DMS114 treated with DMSO at 0.1 percent for 48 hours (cell line): ENCODE results near the gene OXTR.
"Not testable (repeated sequence)": the region's sequence is repeated elsewhere in the genome, so short reads cannot be mapped to it uniquely, and the experiment has no call there.

Experiments used
- DNase-seq: peaks from one replicate; lab custom pipeline; 2025; ENCODE audit not compliant: unreplicated experiment; lab: John Stamatoyannopoulos, UW

The OXTR gene

DNA sequence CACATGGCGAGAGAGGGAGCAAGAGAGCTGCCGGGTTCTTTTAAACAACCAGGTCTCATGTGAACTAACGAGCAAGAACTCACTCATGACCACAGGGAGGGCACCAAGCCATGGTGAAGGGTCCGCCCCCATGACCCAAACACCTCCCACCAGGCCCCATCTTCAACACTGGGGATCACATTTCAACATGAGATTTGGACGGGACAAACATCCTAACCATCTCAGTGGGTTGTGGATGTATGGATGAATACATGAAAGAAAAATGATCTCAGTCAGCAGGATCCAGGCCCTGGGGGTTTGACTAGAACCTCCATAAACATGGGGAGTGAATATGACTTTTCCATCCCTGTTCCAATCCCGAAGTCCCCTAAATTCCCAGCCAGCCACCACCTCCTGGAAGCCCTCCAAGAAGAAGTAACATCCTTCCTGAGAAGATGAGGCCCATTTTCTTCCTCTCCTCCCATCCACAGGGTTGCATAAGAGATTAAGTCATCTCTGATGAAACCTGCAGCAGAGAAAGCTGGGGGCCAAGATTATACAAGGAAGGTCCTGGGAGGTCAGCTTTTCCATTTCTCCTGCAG lies 26.3 kb downstream of the OXTR start:
- DNase-seq, result no peak

DNA sequence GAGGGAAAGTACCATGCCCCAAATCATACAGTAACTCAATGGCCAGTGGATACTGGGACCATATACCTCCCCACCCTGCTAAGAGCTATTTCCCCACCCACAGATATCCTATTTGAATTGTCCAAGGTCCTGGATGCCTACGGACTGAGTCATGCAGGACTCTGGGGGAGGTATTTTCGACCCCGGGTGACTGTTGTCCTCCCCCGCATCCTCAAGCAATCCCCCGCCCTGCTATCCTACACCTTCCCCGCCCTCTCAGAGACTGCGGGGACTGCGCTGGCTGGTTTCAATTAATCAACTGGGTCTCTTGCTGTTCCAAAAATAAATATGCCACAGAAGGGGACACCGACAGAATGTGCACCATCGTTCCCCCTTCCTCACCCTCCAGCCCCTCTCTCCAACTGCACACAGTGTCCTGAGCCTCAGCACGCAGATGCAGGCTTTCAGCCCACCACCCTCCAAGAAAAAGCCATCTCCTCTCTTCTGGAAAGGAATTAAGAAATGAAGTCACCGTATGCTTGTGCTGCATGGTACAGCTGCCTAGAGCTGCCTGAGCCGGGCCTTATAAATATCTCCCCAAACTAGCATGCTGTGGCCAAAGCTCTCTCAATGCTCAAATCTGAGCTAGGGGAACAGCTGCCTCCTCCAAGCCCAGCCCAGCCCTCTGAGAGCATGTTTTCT lies 27.7 kb downstream of the OXTR start:
- DNase-seq, result no peak

DNA sequence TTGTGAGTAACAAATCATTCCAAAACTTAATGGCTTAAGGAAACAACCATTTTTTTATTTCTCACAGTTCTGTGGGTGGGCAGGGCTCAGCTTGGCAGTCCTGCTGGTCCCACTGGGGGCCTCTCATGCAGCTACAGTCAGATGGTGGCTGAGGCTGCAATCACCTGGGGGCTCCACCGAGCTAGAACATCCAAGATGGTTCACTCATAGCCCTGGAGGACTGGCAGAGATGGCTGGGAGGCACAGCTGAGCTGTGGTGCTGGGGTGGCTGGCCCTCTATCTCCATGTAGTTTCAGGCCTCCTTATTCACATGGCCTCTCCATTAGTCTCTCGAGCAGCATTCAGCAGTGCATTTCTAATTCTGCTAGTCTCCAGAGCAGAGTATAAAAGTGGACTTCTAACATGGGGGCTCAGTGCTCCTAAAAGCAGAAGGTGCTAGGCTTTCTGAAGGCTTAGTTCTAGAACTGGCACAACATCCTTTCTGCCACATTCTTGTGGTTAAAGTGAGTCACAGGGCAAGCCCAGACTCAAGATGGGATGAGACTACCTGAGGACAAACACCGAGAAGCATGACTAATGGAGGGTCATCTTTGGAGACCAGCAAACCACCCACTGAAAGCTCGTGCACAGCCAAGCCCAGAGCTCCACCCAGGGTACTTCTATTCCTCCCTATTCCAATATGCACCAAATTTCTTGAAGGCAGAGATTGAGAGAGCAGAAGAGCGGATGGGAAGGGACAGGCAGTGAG lies 29.5 kb downstream of the OXTR start:
- no peak for DNase-seq

DNA sequence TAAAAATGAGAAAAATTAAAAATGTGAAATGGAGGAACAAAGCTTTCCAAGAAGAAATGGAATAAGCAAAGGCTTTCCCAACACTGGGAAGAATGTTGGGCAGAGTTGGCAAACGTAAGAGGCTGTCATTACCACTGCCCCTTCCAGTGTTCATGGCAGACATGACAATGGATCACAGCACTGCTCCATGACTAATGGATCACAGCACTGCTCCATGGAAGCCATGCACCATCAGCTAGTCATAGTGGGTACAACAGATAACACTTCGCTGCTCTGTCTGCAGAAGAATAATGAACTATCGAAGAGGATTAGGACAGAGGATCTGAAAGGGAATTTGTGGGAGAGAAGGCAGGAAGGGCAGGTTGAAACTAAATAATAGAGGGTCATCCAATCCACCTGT lies 30.8 kb downstream of the OXTR start:
- no peak for DNase-seq

DNA sequence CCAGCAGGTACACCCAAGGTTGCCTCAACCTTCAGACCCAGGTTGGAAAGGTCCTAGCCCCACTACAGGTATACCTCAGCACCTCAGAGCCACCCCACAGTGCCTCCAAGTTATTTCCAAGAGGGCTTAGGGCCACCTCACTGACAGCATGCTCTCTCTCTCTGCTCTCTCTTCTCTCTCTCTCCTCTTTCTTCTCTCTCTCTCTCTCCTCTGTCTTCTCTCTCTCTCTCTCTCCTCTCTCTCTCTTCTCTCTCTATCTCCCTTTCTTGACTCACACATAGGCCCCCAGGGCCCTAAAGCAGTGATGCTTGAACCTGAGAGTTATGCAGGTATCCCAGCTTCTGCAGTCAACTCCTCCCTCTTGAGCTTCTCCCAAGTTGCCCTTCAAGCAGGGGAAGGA lies 31.6 kb downstream of the OXTR start:
- no peak for DNase-seq

DNA sequence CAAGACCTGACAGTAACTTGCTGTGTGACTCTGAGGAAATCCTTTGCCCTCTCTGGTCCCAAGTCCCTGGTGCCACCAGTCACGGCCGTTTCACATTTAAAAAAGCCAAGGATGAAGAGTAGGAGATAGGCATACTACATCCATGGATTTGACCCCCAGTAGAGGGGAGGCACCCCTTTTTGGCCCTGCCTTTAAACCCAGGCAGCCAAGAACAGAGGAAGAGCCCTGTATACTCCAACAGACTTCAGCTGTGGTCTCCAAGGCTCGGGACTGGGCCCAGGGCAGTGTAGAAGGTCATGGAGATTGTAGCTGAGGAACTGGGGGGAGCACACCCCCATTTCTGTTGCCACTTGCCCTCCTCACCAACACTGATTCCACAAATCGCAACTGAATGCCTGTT lies 32.1 kb downstream of the OXTR start:
- no peak for DNase-seq

DNA sequence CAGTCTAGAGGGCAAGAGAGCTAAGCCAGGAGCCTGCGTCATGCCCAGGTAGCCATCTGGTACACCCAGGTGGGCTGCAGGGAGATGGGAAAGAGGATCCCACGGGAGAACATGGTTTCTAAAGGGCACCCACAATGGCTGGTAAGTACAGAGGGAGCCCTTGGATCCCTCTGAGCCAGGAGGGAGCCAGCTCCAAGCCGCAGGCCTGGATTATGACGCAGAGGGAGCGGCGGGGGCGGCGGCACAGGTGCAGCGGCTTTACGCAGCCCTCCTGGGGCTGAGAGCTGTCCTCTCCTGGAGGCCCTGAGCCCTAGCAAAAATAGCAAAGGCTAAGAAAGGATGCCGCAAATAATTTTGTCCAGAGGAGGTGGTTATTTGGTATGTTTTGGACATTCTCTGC lies 33.0 kb downstream of the OXTR start:
- no peak for DNase-seq

DNA sequence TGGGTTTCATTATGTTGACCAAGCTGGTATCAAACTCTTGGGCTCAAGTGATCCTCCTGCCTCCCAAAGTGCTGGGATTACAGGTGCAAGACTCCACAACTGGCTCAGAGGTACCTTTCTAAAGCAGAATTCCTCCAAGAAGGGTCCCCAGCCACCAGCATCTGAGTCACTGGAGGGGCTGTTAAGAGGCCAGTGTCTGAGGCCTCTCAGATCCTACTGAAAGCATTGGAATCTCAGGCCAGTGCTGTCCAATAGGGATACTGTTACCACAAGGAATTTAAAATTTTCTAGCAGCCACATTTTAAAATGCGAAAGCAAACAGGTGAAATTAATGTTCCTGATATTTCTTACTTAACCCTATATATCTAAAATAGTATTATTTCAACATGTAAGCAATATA lies 34.5 kb downstream of the OXTR start:
- no peak for DNase-seq

DNA sequence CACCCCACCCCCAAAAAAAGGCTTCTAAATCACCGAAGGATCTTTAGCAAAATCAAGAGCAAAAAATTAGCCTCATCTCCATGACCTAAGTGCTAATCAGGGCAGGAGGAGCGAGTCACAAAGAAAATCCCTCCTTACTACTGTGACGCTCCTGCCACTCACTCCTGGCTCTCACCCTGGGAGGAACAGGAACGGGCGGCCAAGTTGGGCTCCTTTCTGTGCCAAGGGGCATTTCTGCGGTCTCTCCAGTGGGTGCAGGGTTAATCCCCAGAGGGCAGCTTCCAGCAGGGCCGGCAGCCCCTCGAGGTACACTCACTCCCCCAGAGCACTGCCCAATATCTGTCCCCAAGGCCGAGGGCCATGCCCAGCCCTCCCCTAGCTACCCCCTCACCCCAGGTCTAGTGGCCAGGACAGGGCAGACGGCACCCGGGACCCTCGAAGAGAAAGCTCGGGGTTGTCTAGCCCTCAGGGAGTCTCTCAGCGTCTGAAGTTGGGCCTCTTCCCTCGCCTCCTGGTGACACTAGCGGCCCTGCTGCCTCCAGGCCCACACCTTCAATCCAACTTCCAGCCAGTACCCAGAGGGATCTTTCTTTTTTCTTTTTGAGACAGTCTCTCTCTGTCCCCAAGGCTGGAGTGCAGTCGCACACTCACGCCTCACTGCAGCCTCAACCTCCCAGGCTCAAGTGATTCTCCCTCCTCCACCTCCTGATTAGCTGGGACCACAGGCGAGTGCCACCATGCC lies 35.1 kb downstream of the OXTR start:
- DNase-seq, result no peak

DNA sequence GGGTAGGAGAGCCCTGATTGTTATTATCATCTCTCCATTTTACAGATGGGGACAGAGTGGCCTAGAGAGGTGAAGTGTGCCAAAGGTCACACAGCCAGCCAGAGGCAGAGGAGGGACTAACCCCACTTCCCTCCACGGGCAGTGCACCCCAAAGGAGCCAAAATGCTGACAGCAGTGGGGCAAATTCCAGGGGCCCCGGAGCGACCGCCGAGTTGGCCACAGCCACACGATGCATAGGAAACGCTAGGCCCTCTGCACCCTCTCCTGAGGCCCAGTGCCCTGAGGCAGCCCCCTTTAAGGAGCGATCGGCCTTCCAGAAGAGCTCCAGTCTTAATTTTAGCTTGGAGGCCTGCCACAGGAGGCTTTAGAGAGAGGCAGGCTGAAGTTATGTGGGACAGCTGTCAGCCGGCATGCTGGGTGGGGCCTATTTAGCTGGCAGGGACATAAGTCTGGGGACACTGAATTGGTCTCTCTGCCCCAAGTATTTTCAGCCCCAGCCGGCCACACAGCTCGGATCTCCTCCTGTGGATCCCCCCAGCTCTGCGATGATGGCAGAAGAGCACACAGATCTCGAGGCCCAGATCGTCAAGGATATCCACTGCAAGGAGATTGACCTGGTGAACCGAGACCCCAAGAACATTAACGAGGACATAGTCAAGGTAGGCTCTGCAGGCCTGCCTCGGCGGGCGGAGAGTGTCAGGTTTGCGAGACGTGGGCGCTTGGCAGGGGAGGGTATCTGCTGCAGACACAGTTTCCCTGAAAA lies 35.9 kb downstream of the OXTR start, which contains the start of gene CAV3:
TSS of gene CAV3 (plus strand) at position 471 of the 763 bp plus-strand sequence. CDS start at position 546, 75 bp downstream.
- DNase-seq, result no peak

DNA sequence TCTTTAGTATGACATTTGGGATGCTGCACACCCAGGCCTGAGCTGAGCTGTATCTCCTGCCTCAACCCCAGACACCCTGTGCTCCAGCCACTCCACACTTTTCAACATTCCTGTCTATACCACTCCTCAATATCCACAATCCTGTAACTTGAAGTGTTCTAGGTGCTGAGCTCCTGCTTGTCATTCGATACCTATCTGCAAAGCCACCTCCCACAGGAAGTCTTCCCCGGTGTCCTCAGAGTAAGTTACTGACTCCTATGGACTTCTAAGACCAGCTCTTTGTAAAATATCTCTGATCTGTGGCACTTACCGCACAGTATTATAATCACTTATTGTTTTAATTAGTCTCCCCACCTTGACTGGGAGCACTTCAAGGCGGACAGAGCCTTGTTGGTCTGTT lies 37.0 kb downstream of the OXTR start:
- DNase-seq, result no peak

DNA sequence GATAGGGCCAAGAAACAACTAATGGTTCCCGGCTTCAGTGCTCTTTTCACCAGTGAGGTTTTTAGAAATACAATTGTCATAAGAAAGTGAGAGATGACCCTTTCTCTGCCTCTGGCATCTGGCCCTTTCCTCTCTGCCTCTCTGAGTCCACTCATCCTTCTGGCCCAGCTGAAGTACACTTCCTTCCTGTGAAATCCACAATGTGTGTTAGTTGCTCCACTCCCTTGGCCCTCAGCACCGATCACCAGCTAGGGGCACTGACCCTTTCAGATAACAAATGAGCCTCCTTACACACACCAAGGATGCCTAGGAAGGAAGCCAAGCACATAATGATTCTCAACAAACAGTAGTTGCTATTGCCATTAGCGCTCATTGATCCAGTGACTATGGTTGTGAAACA lies 38.8 kb downstream of the OXTR start:
- DNase-seq, result no peak

DNA sequence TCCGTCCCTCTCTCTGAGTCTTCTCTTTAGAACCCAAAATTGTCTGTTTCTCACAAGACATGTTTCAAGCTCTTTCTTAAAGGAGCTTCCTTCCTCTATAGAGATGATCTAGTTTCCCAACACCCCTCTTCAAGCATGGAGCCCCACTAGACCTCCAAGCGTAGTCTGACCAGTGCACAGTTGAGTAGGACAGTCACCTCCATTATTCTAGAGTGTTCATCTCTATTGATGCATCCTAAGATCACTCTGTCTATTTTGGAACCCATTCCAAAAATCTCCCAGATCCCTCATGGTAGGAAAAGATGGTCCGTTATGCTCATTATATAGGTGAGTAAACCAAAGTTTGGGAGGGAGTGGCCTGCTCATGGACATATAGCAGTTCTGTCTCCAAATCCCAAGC lies 39.9 kb downstream of the OXTR start:
- no peak for DNase-seq

DNA sequence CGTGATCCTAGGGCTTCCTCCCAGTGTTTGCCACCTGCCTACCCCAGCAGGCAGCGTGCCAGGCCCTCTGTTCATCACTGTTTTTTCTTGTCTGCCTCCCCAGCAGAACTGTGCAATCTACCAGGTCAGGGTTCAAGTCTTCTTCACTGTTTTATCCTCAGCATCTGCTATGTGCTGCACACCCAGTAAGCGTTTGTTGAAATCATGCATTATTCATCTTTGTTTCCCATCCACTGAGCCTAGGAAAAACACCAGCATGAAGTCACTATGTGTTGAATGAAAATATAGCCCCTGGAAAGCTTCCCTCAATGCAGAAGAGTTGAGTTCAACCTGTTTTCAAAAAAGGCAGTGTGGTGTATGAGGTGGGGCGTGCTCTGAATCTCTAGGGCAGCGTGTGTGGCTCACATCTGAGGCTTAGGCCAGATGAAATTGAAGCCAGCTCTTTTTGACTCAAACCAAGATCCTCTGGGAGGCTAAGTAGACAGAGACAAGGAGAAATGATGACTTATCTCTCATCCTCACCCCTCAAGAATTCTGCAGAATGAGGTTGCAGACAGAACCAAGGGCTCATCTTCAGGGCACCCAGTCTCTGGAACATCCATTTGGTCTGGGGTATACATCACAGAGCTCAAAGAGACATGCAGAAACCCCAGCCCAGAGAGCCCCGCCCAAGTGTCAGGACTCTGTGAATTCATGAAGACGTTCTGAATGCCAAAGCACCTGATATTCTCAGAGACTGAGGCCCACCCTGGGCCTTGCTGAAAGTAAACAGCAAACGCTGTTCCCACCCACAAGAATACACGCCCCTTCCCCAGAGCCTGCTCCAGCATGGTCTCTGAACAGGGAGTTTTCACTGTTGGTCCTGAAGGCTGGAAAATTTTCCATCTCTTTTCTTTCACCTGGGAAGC lies 41.6 kb downstream of the OXTR start:
- no peak for DNase-seq

DNA sequence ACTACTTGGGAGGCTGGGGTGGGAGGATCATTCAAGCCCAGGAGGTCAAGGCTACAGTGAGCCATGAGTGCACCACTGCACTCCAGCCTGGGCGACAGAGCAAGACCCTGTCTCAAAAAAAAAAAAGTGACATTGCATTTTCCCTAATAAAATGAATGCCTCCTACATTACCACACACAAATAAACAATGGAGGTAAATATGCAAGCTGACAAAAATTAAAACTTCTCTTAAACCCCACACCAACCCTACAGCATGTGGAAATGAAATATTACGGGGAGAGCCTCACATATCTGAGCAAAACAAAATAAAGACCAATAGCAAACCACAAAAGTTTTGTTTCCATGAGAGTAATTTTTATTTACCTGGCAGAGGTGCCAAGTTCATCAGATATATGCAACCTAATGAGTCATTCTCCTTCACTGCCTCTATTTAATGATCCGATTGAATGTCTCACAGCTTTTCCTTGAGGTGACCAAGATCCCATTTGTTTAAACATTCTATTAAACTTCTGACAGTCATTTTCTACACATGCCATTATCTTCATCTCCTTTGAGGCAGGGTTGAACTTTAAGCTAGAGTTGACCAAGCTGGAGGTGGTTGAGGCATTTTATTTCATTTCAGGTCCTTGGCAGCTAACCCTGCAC lies 45.2 kb downstream of the OXTR start:
- no peak for DNase-seq

DNA sequence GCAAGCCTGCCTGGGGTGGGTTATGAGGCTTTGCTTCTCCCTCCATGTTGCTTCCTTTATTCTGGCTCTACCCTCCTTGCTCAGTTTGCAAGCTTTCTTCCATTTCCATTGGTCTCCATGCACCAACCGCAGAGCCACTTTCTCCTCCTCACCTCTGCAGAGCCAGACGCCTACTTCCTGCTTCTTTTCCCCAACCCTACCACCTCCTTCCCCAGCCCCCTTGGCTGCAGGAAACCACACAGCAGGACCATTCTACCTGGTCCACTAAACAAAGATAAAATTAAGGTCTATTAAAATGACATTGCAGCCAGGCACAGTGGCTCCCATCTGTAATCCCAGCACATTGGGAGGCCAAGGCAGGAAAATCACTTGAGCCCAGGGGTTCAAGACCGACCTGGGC lies 45.8 kb downstream of the OXTR start:
- DNase-seq, result no peak

DNA sequence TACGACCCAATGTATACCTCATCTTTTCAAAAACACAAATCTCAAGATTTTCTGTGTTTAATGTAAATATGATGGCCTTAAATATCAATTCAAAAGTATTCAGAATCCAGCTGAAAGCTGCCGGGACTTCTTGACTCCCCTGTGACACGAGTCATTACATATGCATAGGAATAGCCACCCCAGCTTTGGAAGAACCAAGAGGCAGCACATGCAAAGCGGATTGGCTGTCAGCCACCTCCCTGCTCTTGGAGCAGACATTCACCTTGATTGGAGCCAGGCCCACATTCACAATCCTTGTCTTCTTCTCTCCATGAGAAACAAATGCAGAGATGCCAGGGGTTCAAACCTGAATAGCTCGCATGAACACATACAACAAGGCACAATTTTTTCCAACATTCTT lies 46.6 kb downstream of the OXTR start:
- DNase-seq, result no peak

DNA sequence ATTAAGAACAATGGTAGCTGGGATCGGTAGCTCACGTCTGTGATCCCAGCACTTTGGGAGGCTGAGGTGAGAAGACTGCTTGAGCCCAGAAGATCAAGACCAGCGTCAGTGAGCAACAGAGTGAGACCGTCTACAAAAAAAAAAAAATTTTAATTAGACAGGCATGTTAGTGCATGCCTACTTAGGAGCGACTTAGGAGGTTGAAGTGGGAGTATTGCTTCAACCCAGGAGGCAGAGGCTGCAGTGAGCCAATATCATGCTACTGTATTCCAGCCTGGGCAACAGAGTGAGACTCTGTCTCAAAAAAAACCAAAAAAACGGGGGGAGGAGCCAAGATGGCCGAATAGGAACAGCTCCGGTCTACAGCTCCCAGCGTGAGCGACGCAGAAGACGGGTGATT lies 53.7 kb downstream of the OXTR start:
- DNase-seq, result not testable (repeated sequence)
